Tibial nerve (tissue), 4 donors: ENCODE data around the gene KIDINS220. TPM values are rescaled to one million over a fixed set of nuclear protein-coding genes. Genes with fewer than 3 reads are reported as not detected.

Source experiments
- DNase-seq, 2 donors: peaks; one replicate each; pipeline ENCODE4 v3.0.0-alpha.2; 2019; ENCODE audit warnings: low spot score in 2 of 2
- H3K27ac ChIP-seq, 4 donors: fragments of 200-600 bp; sonication (generic) in 3 of 4; one replicate each; pipeline ENCODE4 v1.5.1; 2017 to 2019; ENCODE audit warnings: mild to moderate bottlenecking in 1 of 4
- H3K27me3 ChIP-seq, 2 donors: fragments of 200-600 bp; sonication (generic) in 1 of 2; one replicate each; pipeline versions ENCODE4 v1.5.1 to v1.6.0; 2017 to 2019
- H3K36me3 ChIP-seq, 3 donors: fragments of 200-600 bp; sonication (generic); one replicate each; pipeline ENCODE4 v1.5.1; 2018 to 2019
- H3K4me1 ChIP-seq, 4 donors: fragments of 200-600 bp; sonication (generic) in 3 of 4; one replicate each; pipeline ENCODE4 v1.5.1; 2017 to 2019
- H3K4me3 ChIP-seq, 4 donors: fragments of 200-600 bp; sonication (generic) in 3 of 4; one replicate each; pipeline ENCODE4 v1.5.1; 2017 to 2019; ENCODE audit warnings: mild to moderate bottlenecking in 1 of 4, moderate library complexity in 1 of 4
- H3K9me3 ChIP-seq, 4 donors: fragments of 200-600 bp; sonication (generic) in 3 of 4; one replicate each; pipeline ENCODE4 v1.5.1; 2017 to 2019
- CTCF ChIP-seq, 5 experiments: fragments of 200-600 bp in 3 of 5; fragments of 450-650 bp in 2 of 5; sonication (generic) in 3 of 5; IDR thresholded peaks; one replicate each; pipeline ENCODE4 v1.5.1; 2016 to 2019; ENCODE audit warnings: antibody characterized with exemption in 5 of 5, mild to moderate bottlenecking in 3 of 5, moderate library complexity in 2 of 5
- EP300 ChIP-seq, 2 donors: sonication (generic); formaldehyde crosslinking; IDR thresholded peaks; one replicate each; pipeline ENCODE4 v1.6.1; 2017; ENCODE audit warnings: antibody characterized with exemption in 2 of 2, mild to moderate bottlenecking in 1 of 2
- POLR2A ChIP-seq, 2 donors: fragments of 450-650 bp; IDR thresholded peaks; one replicate each; pipeline ENCODE4 v1.6.1; 2017; ENCODE audit warnings: antibody characterized with exemption in 2 of 2, mild to moderate bottlenecking in 2 of 2, moderate library complexity in 2 of 2
- WGBS, 2 donors: methylation state at CpG; one replicate each; pipeline ENCODE4 v1.1.5; 2018; 5-methylcytosine and 5-hydroxymethylcytosine counted together
- total RNA-seq, 4 donors: library from RNA; depleted of rRNA; stranded (reverse); fragments of >200 nt; gene quantifications; one replicate each; pipeline ENCODE4 v1.1.0, GENCODE V29; 2016

Gene KIDINS220
- total RNA-seq, 4 donors from 2014 or later, result 80.1 to 131 (median 109) TPM

GRCh38 chr2:8853426-8853825, 16.0 kb upstream of the KIDINS220 start:
- Histone ChIP-seq H3K36me3 (peaks cover 0 to 10% (median 0%) of the 10 kb centered on the region in 3 donors), H3K27ac (no peak overlapping the region), H3K27me3 (no peaks in the 10 kb centered on the region), H3K9me3 (no peaks in the 10 kb centered on the region), H3K4me3 (no peak overlapping the region), H3K4me1 (no peaks in the 10 kb centered on the region)
- TF ChIP-seq EP300 (IDR thresholded peaks at IDR 0.05) (no peak), POLR2A (IDR thresholded peaks at IDR 0.05) (no peak), CTCF (IDR thresholded peaks at IDR 0.05) (no peak)
- WGBS, 2 donors, result 96% methylated on average over 4 of the region's 4 CpGs
- DNase-seq, result no peak

GRCh38 chr2:8851811-8852560, 14.6 kb upstream of the KIDINS220 start:
- Histone ChIP-seq H3K4me1 (no peaks in the 10 kb centered on the region), H3K27ac (no peak overlapping the region), H3K9me3 (no peaks in the 10 kb centered on the region), H3K4me3 (no peak overlapping the region), H3K27me3 (no peaks in the 10 kb centered on the region), H3K36me3 (peaks cover 0 to 9% (median 0%) of the 10 kb centered on the region in 3 donors)
- no peak for TF ChIP-seq EP300 (IDR thresholded peaks at IDR 0.05)
- TF ChIP-seq POLR2A (IDR thresholded peaks at IDR 0.05), result no peak
- TF ChIP-seq CTCF (IDR thresholded peaks at IDR 0.05), result no peak
- WGBS, 2 donors, result 42 to 60% methylated on average over 10 of the region's 10 CpGs
- no peak for DNase-seq

GRCh38 chr2:8850845-8851487, 13.6 kb upstream of the KIDINS220 start:
- Histone ChIP-seq H3K27ac (no peak overlapping the region), H3K4me3 (no peak overlapping the region), H3K36me3 (peaks cover 0 to 6% (median 0%) of the 10 kb centered on the region in 3 donors), H3K9me3 (no peaks in the 10 kb centered on the region), H3K27me3 (no peaks in the 10 kb centered on the region), H3K4me1 (no peaks in the 10 kb centered on the region)
- 82 to 90% methylated on average over 8 of the region's 8 CpGs for WGBS, 2 donors
- DNase-seq, result no peak
- TF ChIP-seq CTCF (IDR thresholded peaks at IDR 0.05), result no peak
- no peak for TF ChIP-seq EP300 (IDR thresholded peaks at IDR 0.05)
- no peak for TF ChIP-seq POLR2A (IDR thresholded peaks at IDR 0.05)

- Histone ChIP-seq H3K36me3 (peaks cover 0 to 6% (median 0%) of the 10 kb centered on the region in 3 donors), H3K9me3 (no peaks in the 10 kb centered on the region), H3K4me1 (no peaks in the 10 kb centered on the region), H3K27me3 (no peaks in the 10 kb centered on the region), H3K27ac (no peak overlapping the region), H3K4me3 (no peak overlapping the region)
- no peak for DNase-seq
- TF ChIP-seq EP300 (IDR thresholded peaks at IDR 0.05) (no peak), CTCF (IDR thresholded peaks at IDR 0.05) (no peak), POLR2A (IDR thresholded peaks at IDR 0.05) (no peak)
- WGBS, 2 donors, result 61 to 74% methylated on average over 4 of the region's 4 CpGs
Observed at GRCh38 chr2:8849327-8849726, 11.9 kb upstream of the KIDINS220 start.
